Fibroblast of lung (primary cell): Measurements from ENCODE around the gene LMF1. TPM values are rescaled to one million over a fixed set of nuclear protein-coding genes. Genes with fewer than 3 reads are reported as not detected.

Source experiments
- DNase-seq, 2 donors: peaks; one replicate each; pipeline versions ENCODE4 v3.0.0 to v3.0.0-alpha.2; 2010; ENCODE audit warnings: low read depth in 2 of 2
- H2AFZ ChIP-seq: 2 replicates; pipeline ENCODE4 v1.5.1; 2012; ENCODE audit warnings: low read length, control low read depth, inconsistent platforms
- H3K27ac ChIP-seq: 2 replicates; pipeline ENCODE4 v1.5.1; 2011; ENCODE audit warnings: low read length, control low read depth; ENCODE audit not compliant: insufficient read depth
- H3K27me3 ChIP-seq: 2 replicates; pipeline ENCODE4 v1.5.1; 2011; ENCODE audit warnings: mild to moderate bottlenecking, low read length; ENCODE audit not compliant: control insufficient read depth, insufficient read depth
- H3K36me3 ChIP-seq: 2 replicates; pipeline ENCODE4 v1.5.1; 2011; ENCODE audit warnings: low read length; ENCODE audit not compliant: control insufficient read depth, insufficient read depth
- H3K4me1 ChIP-seq: 2 replicates; pipeline ENCODE4 v1.5.1; 2011; ENCODE audit warnings: low read length; ENCODE audit not compliant: control insufficient read depth, insufficient read depth; ENCODE audit errors: extremely low read depth
- H3K4me2 ChIP-seq: 2 replicates; pipeline ENCODE4 v1.5.1; 2011; ENCODE audit warnings: low read length, control low read depth; ENCODE audit not compliant: insufficient read depth; ENCODE audit errors: extremely low read depth
- H3K4me3 ChIP-seq, 4 experiments: fragments of 200-600 bp in 1 of 4; sonication (generic) in 1 of 4; replicated peaks in 1 of 4; 2 replicates each; pipeline ENCODE4 v1.5.1; 2011 to 2016; ENCODE audit warnings: low read length in 4 of 4, low read depth in 3 of 4, mild to moderate bottlenecking in 3 of 4, control low read depth in 2 of 4, inconsistent platforms in 1 of 4, mixed read lengths in 1 of 4; ENCODE audit not compliant: insufficient read depth in 1 of 4; ENCODE audit errors: control extremely low read depth in 1 of 4
- H3K79me2 ChIP-seq: 2 replicates; pipeline ENCODE4 v1.5.1; 2012; ENCODE audit warnings: mild to moderate bottlenecking, low read length, inconsistent platforms; ENCODE audit not compliant: control insufficient read depth, insufficient read depth
- H3K9ac ChIP-seq: 2 replicates; pipeline ENCODE4 v1.5.1; 2011; ENCODE audit warnings: mild to moderate bottlenecking, low read length, control low read depth; ENCODE audit not compliant: insufficient read depth
- H3K9me3 ChIP-seq: 2 replicates; pipeline ENCODE4 v1.5.1; 2012; ENCODE audit warnings: low read depth, low read length; ENCODE audit not compliant: control insufficient read depth, insufficient read depth
- H4K20me1 ChIP-seq: 2 replicates; pipeline ENCODE4 v1.5.1; 2011; ENCODE audit warnings: low read length; ENCODE audit not compliant: control insufficient read depth, insufficient read depth; ENCODE audit errors: extremely low read depth
- EZH2 ChIP-seq: IDR thresholded peaks from 2 replicates; pipeline ENCODE4 v1.5.1; 2012; ENCODE audit warnings: low read length, control low read depth, mild to moderate bottlenecking; ENCODE audit errors: missing control alignments
- polyA plus RNA-seq, 2 donors: library from polyadenylated mRNA; depleted of rRNA in 1 of 2; stranded (reverse) in 1 of 2; unstranded in 1 of 2; fragments of >200 nt; gene quantifications; 2 replicates each; pipeline ENCODE4 v1.2.1, GENCODE V29; 2011 to 2012; ENCODE audit warnings: missing spikeins in 1 of 2
- total RNA-seq: library from RNA; depleted of rRNA; stranded (reverse); fragments of >200 nt; gene quantifications from 2 replicates; pipeline ENCODE4 v1.2.1, GENCODE V29; 2014
- TF ChIP-seq, protein P1 (sequence below), 2 donors: IDR thresholded peaks in 1 of 2; conservative IDR thresholded peaks in 1 of 2; 1 replicate in 1 of 2; 2 replicates in 1 of 2; pipeline ENCODE4 v1.5.1; 2011 to 2012; ENCODE audit warnings: low read length in 2 of 2, control low read depth in 1 of 2, inconsistent platforms in 1 of 2, low read depth in 1 of 2, mild to moderate bottlenecking in 1 of 2

Gene LMF1
- total and polyA plus RNA-seq, 2 donors (not counting 1 experiment from before 2014, with no cell fraction given) = 12.3 to 12.6 TPM

DNA sequence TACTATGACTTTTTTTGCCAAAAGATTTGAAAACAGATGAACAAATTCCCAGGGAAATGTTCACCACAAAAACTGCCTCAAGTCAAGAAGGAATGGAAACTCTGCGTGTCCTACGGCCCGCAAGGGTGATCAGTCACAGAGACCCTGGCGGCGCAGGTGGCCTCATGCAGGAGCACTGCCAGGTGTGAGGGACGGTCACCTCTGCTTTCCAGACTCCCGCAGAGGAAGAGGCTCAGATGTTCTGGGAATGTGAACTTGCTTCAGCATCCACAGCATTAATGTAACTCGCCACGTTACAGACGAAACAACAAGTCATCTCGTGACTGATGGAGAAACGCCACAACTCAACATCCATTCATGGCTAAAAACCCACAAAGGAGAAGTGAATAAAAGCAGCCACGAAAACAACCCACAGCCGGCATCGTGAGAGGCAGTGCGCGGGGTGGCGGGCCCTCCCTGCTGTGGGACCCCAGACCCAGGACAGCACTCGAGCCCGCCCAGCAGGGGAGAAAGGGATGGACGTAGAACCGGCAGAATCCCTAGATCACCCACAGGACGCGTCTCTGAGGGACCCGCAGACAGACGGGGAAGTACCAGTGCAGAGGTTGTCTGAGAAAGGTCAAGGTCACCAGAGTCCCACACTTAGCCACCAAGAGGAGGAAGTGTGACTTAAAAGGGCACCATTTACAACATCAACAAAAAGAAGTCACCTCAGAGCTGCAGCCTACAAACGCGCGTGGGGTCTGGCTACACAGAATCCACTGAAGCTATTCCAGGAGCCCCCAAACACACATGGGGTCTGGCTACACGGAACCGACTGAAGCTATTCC is 93.3 kb downstream of the LMF1 start:
- Histone ChIP-seq H3K9ac (no peak overlapping the region), H3K27ac (no peak overlapping the region), H4K20me1 (no peaks in the 10 kb centered on the region), H3K36me3 (no peaks in the 10 kb centered on the region), H3K4me1 (no peaks in the 10 kb centered on the region), H2AFZ (no peak overlapping the region), H3K79me2 (no peaks in the 10 kb centered on the region), H3K27me3 (no peaks in the 10 kb centered on the region), H3K4me2 (no peak overlapping the region), H3K9me3 (no peaks in the 10 kb centered on the region), H3K4me3 (no peak overlapping the region)
- TF ChIP-seq EZH2 = no peak
- TF ChIP-seq, protein P1, sequence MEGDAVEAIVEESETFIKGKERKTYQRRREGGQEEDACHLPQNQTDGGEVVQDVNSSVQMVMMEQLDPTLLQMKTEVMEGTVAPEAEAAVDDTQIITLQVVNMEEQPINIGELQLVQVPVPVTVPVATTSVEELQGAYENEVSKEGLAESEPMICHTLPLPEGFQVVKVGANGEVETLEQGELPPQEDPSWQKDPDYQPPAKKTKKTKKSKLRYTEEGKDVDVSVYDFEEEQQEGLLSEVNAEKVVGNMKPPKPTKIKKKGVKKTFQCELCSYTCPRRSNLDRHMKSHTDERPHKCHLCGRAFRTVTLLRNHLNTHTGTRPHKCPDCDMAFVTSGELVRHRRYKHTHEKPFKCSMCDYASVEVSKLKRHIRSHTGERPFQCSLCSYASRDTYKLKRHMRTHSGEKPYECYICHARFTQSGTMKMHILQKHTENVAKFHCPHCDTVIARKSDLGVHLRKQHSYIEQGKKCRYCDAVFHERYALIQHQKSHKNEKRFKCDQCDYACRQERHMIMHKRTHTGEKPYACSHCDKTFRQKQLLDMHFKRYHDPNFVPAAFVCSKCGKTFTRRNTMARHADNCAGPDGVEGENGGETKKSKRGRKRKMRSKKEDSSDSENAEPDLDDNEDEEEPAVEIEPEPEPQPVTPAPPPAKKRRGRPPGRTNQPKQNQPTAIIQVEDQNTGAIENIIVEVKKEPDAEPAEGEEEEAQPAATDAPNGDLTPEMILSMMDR (conservative IDR thresholded peaks at IDR 0.05 in 1 of 2, IDR thresholded peaks at IDR 0.05 in 1 of 2; ENCODE audit: low read depth in 1 of 2, low read length in 2 of 2) = no peak
- DNase-seq = no peak

DNA sequence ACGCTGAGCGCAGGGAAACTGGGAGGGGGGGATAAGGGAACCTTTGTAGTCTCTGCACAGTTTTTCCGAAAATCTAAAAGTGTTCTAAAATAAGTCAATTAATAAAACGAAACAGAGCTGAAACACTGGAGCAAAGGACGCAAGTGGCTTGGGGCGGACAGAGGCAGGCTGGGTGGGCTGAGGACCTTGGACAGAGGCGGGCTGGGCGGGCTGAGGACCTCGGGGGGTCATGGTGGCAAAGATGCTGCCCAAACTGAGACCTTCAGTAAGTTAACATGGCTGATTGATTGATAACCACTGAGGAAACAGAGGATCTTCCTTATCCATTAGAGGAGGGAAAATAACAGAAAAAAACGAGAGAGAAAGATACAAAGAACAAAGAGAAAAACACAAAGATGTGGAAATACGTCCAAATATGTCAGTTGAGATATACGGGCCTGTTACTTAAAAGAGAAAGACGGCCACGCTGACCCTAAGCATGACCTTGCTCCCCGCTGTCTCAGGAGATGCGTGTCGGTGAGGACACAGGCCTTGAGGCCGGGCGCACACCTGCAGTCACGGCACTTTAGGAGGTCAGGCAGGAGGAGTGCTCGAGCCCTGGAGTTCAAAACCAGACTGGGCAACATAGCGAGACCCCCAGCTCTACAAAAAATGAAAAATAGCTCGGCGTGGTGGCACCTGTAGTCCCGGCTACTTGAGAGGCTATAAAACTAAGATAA is 94.1 kb downstream of the LMF1 start:
- H3K79me2 ChIP-seq = no peaks in the 10 kb centered on the region
- H2AFZ ChIP-seq = no peak overlapping the region
- H4K20me1 ChIP-seq = no peaks in the 10 kb centered on the region
- DNase-seq = no peak
- H3K27me3 ChIP-seq = no peaks in the 10 kb centered on the region
- TF ChIP-seq EZH2 = no peak
- TF ChIP-seq, protein P1 (conservative IDR thresholded peaks at IDR 0.05 in 1 of 2, IDR thresholded peaks at IDR 0.05 in 1 of 2; ENCODE audit: low read depth in 1 of 2, low read length in 2 of 2) = no peak
- H3K9ac ChIP-seq = no peak overlapping the region
- H3K9me3 ChIP-seq = no peaks in the 10 kb centered on the region
- H3K4me2 ChIP-seq = no peak overlapping the region
- H3K4me3 ChIP-seq = no peak overlapping the region
- no peaks in the 10 kb centered on the region for H3K4me1 ChIP-seq
- H3K27ac ChIP-seq = no peak overlapping the region
- H3K36me3 ChIP-seq = no peaks in the 10 kb centered on the region

DNA sequence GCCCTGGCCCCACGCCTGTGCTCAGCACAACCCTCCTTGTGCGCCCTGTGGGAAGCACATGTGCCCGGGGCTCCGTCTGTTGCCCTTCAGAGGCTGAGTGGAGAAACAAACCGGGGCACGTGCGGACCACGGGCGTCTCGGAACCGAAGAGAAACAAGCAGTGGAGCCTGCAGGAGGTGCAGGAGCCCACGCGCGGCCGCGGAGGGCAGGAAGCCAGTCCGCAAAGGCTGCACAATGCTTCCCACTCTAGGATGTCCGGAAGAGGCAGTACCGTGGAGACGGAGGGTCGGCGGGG is 94.8 kb downstream of the LMF1 start:
- Histone ChIP-seq H3K4me2 (no peak overlapping the region), H3K4me1 (no peaks in the 10 kb centered on the region), H2AFZ (no peak overlapping the region), H3K9me3 (no peaks in the 10 kb centered on the region), H3K27me3 (no peaks in the 10 kb centered on the region), H3K79me2 (no peaks in the 10 kb centered on the region), H4K20me1 (no peaks in the 10 kb centered on the region), H3K9ac (no peak overlapping the region), H3K4me3 (no peak overlapping the region), H3K36me3 (no peaks in the 10 kb centered on the region), H3K27ac (no peak overlapping the region)
- TF ChIP-seq, protein P1 (conservative IDR thresholded peaks at IDR 0.05 in 1 of 2, IDR thresholded peaks at IDR 0.05 in 1 of 2; ENCODE audit: low read depth in 1 of 2, low read length in 2 of 2) = no peak
- no peak for TF ChIP-seq EZH2
- DNase-seq = no peak
